GM18867 (cell line): ENCODE results near the gene CSF2.

Source experiments
- ATAC-seq: cut with Tn5 transposase; IDR thresholded peaks from one replicate; pipeline ENCODE4 v1.9.1; 2021; ENCODE audit warnings: mild to moderate bottlenecking, moderate library complexity; ENCODE audit not compliant: unreplicated experiment

Gene CSF2

GRCh38 chr5:132086277-132086794 lies 12.7 kb downstream of the CSF2 start:
- no peak for ATAC-seq

- no peak for ATAC-seq
Measured at GRCh38 chr5:132087176-132087575, 13.6 kb downstream of the CSF2 start.

GRCh38 chr5:132087661-132088060 lies 14.1 kb downstream of the CSF2 start:
- no peak for ATAC-seq

- no peak for ATAC-seq
Measured at GRCh38 chr5:132089363-132089762, 15.8 kb downstream of the CSF2 start.

GRCh38 chr5:132090107-132090506 lies 16.5 kb downstream of the CSF2 start:
- no peak for ATAC-seq

GRCh38 chr5:132093271-132093670 lies 19.7 kb downstream of the CSF2 start:
- ATAC-seq, result no peak

- ATAC-seq, result no peak
Measured at GRCh38 chr5:132094393-132095076, 20.9 kb downstream of the CSF2 start.

GRCh38 chr5:132095077-132095410 lies 21.5 kb downstream of the CSF2 start:
- no peak for ATAC-seq

- no peak for ATAC-seq
Measured at GRCh38 chr5:132095424-132095972, 21.9 kb downstream of the CSF2 start.

GRCh38 chr5:132096904-132097303 lies 23.3 kb downstream of the CSF2 start:
- no peak for ATAC-seq

- ATAC-seq, result no peak
Measured at GRCh38 chr5:132098151-132098594, 24.6 kb downstream of the CSF2 start.

- no peak for ATAC-seq
Measured at GRCh38 chr5:132098621-132099020, 25.0 kb downstream of the CSF2 start.

- ATAC-seq, result peak; percentile 68
Measured at GRCh38 chr5:132099076-132099748, 25.6 kb downstream of the CSF2 start.

GRCh38 chr5:132099905-132100304 lies 26.3 kb downstream of the CSF2 start:
- no peak for ATAC-seq

GRCh38 chr5:132100672-132101261 lies 27.2 kb downstream of the CSF2 start:
- ATAC-seq, result peak; percentile 28

GRCh38 chr5:132101385-132101880 lies 27.8 kb downstream of the CSF2 start:
- ATAC-seq, result no peak

GRCh38 chr5:132102101-132102701 lies 28.6 kb downstream of the CSF2 start:
- no peak for ATAC-seq

- no peak for ATAC-seq
Measured at GRCh38 chr5:132102944-132103331, 29.3 kb downstream of the CSF2 start.

GRCh38 chr5:132103332-132103951 lies 29.9 kb downstream of the CSF2 start:
- peak; percentile 70 for ATAC-seq

- ATAC-seq, result peak; percentile 15
Measured at GRCh38 chr5:132103969-132104391, 30.4 kb downstream of the CSF2 start.

GRCh38 chr5:132104556-132104955 lies 31.0 kb downstream of the CSF2 start:
- no peak for ATAC-seq
